ENCODE results near the gene DEK.

DEK gene

DNA sequence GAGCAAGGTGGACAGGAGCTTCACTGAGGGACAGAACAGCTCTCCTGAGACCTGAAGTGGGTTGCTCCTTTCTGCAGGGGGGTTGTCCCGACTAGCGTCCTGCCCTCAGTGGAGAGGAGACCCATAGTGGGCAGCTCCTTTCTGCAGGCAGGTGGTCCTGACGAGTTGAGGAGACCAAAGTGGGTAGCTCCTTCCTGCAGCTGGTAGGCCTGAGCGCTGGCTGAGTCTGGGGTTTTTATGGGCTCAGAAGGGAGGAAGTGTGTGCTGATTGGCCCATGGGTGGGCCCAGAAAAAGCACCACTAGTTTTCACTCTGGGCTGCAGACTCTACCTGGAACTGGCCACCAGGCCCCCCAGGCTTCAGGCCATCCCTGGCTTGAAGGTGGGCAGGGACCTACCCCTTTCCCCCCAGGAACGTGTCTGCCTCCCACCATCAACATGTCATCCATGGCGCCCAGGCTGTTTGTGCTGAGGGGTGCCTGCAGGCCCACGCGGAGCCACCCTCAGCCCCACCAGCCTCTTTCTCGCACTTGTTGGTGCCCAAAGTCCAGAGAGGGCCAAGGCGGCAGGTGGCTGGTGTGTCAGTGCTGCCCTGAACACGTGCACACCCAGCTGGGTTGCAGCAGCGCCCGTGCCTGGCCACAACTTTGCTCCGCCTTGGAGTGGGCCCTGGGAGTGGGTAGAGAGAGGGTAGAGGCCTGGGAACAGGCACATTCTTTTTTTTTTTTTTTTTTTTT, 1.6 kb upstream of the DEK start:
- peaks cover 19% of the 10 kb centered on the region; the same call in 1 of the 2 replicates for H4K20me1 ChIP-seq (ENCODE audit: control insufficient read depth, insufficient read depth, low read depth, low read length)
- peaks cover 46% of the 10 kb centered on the region for H3K79me2 ChIP-seq (ENCODE audit: control insufficient read depth, low read length)
- no peak overlapping the region for H3K27ac ChIP-seq (ENCODE audit: low read depth, low read length)
- peaks cover 4% of the 10 kb centered on the region; the same call in 1 of the 2 replicates for H3F3A ChIP-seq (ENCODE audit: control insufficient read depth, insufficient read depth)
- peak overlapping the region; percentile 74 for H3K4me3 ChIP-seq (ENCODE audit: low read length)
- peak overlapping the region; percentile 89 for H3K4me2 ChIP-seq (ENCODE audit: low read length)
- TF ChIP-seq EZH2phosphoT487 (IDR thresholded peaks at IDR 0.05; ENCODE audit: borderline replicate concordance, low read length): no peak
- TF ChIP-seq, protein P1, sequence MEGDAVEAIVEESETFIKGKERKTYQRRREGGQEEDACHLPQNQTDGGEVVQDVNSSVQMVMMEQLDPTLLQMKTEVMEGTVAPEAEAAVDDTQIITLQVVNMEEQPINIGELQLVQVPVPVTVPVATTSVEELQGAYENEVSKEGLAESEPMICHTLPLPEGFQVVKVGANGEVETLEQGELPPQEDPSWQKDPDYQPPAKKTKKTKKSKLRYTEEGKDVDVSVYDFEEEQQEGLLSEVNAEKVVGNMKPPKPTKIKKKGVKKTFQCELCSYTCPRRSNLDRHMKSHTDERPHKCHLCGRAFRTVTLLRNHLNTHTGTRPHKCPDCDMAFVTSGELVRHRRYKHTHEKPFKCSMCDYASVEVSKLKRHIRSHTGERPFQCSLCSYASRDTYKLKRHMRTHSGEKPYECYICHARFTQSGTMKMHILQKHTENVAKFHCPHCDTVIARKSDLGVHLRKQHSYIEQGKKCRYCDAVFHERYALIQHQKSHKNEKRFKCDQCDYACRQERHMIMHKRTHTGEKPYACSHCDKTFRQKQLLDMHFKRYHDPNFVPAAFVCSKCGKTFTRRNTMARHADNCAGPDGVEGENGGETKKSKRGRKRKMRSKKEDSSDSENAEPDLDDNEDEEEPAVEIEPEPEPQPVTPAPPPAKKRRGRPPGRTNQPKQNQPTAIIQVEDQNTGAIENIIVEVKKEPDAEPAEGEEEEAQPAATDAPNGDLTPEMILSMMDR (IDR thresholded peaks at IDR 0.05; ENCODE audit: low read depth, low read length, poor library complexity, severe bottlenecking): no peak
- peaks cover 36% of the 10 kb centered on the region for H3K36me3 ChIP-seq (ENCODE audit: control insufficient read depth, low read length)
- peaks cover 20% of the 10 kb centered on the region for H3K9me3 ChIP-seq (ENCODE audit: control insufficient read depth, insufficient read depth, low read length)
- H3K9me2 ChIP-seq (replicated peaks; ENCODE audit: control insufficient read depth, low read length): no peaks in the 10 kb centered on the region
- no peaks in the 10 kb centered on the region for H3K27me3 ChIP-seq (ENCODE audit: control insufficient read depth, low read length)
- peaks cover 37% of the 10 kb centered on the region for H3K4me1 ChIP-seq (ENCODE audit: control insufficient read depth, low read length)

DNA sequence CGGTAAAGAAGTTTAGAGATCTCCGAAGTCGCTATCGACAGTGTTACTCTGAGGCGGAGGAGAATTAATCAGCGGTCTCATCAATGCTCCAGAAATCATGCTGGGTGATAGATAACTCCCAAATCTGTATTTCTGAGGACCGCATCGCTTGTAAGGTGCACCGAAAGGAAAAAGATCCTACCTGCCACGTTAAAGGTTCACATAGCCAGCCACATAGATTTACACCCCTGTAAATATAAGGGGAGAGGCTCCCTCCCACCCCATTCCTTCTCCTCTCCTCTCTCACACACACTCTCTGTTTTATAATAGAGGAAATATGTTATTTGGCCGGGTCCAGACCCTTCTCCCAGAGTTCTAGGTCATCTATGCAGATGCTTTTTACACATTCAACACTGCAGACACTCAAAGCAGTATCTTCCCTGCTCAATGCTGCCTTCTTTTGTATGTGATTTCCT, 620 bp upstream of the DEK start:
- no peaks in the 10 kb centered on the region for H3K9me2 ChIP-seq (replicated peaks; ENCODE audit: control insufficient read depth, low read length)
- peaks cover 46% of the 10 kb centered on the region for H3K36me3 ChIP-seq (ENCODE audit: control insufficient read depth, low read length)
- peaks cover 20% of the 10 kb centered on the region for H3K9me3 ChIP-seq (ENCODE audit: control insufficient read depth, insufficient read depth, low read length)
- no peaks in the 10 kb centered on the region for H3K27me3 ChIP-seq (ENCODE audit: control insufficient read depth, low read length)
- peaks cover 4% of the 10 kb centered on the region; the same call in 1 of the 2 replicates for H3F3A ChIP-seq (ENCODE audit: control insufficient read depth, insufficient read depth)
- peaks cover 29% of the 10 kb centered on the region for H4K20me1 ChIP-seq (ENCODE audit: control insufficient read depth, insufficient read depth, low read depth, low read length)
- TF ChIP-seq EZH2phosphoT487 (IDR thresholded peaks at IDR 0.05; ENCODE audit: borderline replicate concordance, low read length): no peak
- TF ChIP-seq, protein P1 (IDR thresholded peaks at IDR 0.05; ENCODE audit: low read depth, low read length, poor library complexity, severe bottlenecking): no peak
- peaks cover 47% of the 10 kb centered on the region for H3K4me1 ChIP-seq (ENCODE audit: control insufficient read depth, low read length)
- H3K27ac ChIP-seq (ENCODE audit: low read depth, low read length): peak overlapping the region; percentile 72
- peaks cover 56% of the 10 kb centered on the region for H3K79me2 ChIP-seq (ENCODE audit: control insufficient read depth, low read length)
- H3K4me3 ChIP-seq (ENCODE audit: low read length): peak overlapping the region; percentile 74
- peak overlapping the region; percentile 89 for H3K4me2 ChIP-seq (ENCODE audit: low read length)

DNA sequence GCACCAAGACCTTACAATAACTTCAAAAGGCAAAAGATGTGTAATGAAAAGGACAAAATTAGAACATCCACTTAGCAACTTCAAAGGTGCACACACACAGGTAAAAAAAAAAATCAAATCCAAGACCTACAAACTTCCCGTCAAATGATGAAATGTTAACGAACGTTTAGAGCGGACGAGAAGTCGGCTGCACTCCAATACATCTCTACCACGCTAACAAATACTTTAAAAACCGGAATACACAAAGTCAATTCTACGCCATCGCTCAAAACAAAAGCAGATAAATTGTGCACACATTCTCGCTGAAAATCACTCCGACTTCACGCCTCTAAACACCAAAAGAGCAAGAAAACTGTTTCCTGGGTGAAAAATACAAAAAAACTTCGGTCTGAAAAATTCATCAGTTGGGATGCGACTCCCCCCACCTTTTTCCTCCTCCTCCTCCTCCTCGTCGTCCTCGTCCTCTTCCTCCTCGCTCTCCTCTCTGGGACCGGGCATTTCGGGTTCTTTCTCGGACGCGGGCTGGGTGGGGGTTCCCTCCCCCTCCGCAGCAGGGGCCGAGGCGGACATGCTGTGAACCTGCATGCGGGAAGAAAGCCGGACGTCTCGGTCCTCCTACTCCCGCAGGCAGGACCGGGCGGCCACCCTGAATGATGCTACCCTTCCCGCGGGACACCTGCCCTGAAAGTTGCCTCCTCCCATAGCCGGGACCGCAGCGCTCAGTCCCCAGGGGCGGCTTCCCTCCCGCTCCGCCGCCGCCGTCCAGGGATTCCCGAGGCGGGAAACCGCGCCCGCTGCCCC, 712 bp downstream of the DEK start:
- H3K4me3 ChIP-seq (ENCODE audit: low read length): peak overlapping the region; percentile 74
- peaks cover 38% of the 10 kb centered on the region for H4K20me1 ChIP-seq (ENCODE audit: control insufficient read depth, insufficient read depth, low read depth, low read length)
- H3K79me2 ChIP-seq (ENCODE audit: control insufficient read depth, low read length): peaks cover 69% of the 10 kb centered on the region
- no peak for TF ChIP-seq EZH2phosphoT487 (IDR thresholded peaks at IDR 0.05; ENCODE audit: borderline replicate concordance, low read length)
- TF ChIP-seq, protein P1 (IDR thresholded peaks at IDR 0.05; ENCODE audit: low read depth, low read length, poor library complexity, severe bottlenecking): no peak
- peaks cover 20% of the 10 kb centered on the region for H3K9me3 ChIP-seq (ENCODE audit: control insufficient read depth, insufficient read depth, low read length)
- H3K27me3 ChIP-seq (ENCODE audit: control insufficient read depth, low read length): no peaks in the 10 kb centered on the region
- peaks cover 46% of the 10 kb centered on the region for H3K4me1 ChIP-seq (ENCODE audit: control insufficient read depth, low read length)
- H3K27ac ChIP-seq (ENCODE audit: low read depth, low read length): peak overlapping the region; percentile 91
- H3K36me3 ChIP-seq (ENCODE audit: control insufficient read depth, low read length): peaks cover 57% of the 10 kb centered on the region
- no peaks in the 10 kb centered on the region for H3K9me2 ChIP-seq (replicated peaks; ENCODE audit: control insufficient read depth, low read length)
- H3F3A ChIP-seq (ENCODE audit: control insufficient read depth, insufficient read depth): peaks cover 6% of the 10 kb centered on the region; the same call in 1 of the 2 replicates
- peak overlapping the region; percentile 79 for H3K4me2 ChIP-seq (ENCODE audit: low read length)

All from DOHH2 (cell line).